Stimulated activated CD8-positive, alpha-beta memory T cell treated with anti-CD3 and anti-CD28 coated beads, Interleukin-7, amount 100 ng/mL, for 24 hours (primary cell): ENCODE results near the gene TTPAL.

Experiments
- DNase-seq: peaks from one replicate; pipeline ENCODE4 v3.0.0-alpha.2; 2020; ENCODE audit warnings: low read depth

The TTPAL gene

GRCh38 chr20:44540834-44541233, 65.2 kb downstream of the TTPAL start:
- no peak for DNase-seq

GRCh38 chr20:44541992-44542391, 66.3 kb downstream of the TTPAL start:
- DNase-seq, result no peak

GRCh38 chr20:44542890-44543289, 67.2 kb downstream of the TTPAL start:
- no peak for DNase-seq

GRCh38 chr20:44543358-44543757, 67.7 kb downstream of the TTPAL start:
- DNase-seq, result no peak
